ENCODE measurements around the gene TMTC2.

TMTC2 gene

GRCh38 chr12:82857911-82858533 lies 171.3 kb downstream of the TMTC2 start:
- DNase-seq (ENCODE audit: low read depth), result no peak
- H3K4me3 ChIP-seq (ENCODE audit: low read depth, low read length), result no peak overlapping the region
- no peak for TF ChIP-seq CTCF (IDR thresholded peaks at IDR 0.05; ENCODE audit: control insufficient read depth, extremely low read depth, insufficient read depth)

GRCh38 chr12:82858534-82858917 lies 171.8 kb downstream of the TMTC2 start:
- TF ChIP-seq CTCF (IDR thresholded peaks at IDR 0.05; ENCODE audit: control insufficient read depth, extremely low read depth, insufficient read depth), result no peak
- DNase-seq (ENCODE audit: low read depth), result no peak
- H3K4me3 ChIP-seq (ENCODE audit: low read depth, low read length), result no peak overlapping the region

- peak; percentile 2 for DNase-seq (ENCODE audit: low read depth)
- no peak overlapping the region for H3K4me3 ChIP-seq (ENCODE audit: low read depth, low read length)
- no peak for TF ChIP-seq CTCF (IDR thresholded peaks at IDR 0.05; ENCODE audit: control insufficient read depth, extremely low read depth, insufficient read depth)
Measured at GRCh38 chr12:82862069-82862841, 175.5 kb downstream of the TMTC2 start.

GRCh38 chr12:82862876-82863649 lies 176.4 kb downstream of the TMTC2 start:
- no peak overlapping the region for H3K4me3 ChIP-seq (ENCODE audit: low read depth, low read length)
- peak; percentile 27 for DNase-seq (ENCODE audit: low read depth)
- TF ChIP-seq CTCF (IDR thresholded peaks at IDR 0.05; ENCODE audit: control insufficient read depth, extremely low read depth, insufficient read depth), result no peak

GRCh38 chr12:82866227-82866775 lies 179.6 kb downstream of the TMTC2 start:
- H3K4me3 ChIP-seq (ENCODE audit: low read depth, low read length), result no peak overlapping the region
- no peak for TF ChIP-seq CTCF (IDR thresholded peaks at IDR 0.05; ENCODE audit: control insufficient read depth, extremely low read depth, insufficient read depth)
- no peak for DNase-seq (ENCODE audit: low read depth)

- DNase-seq (ENCODE audit: low read depth), result no peak
- no peak overlapping the region for H3K4me3 ChIP-seq (ENCODE audit: low read depth, low read length)
Measured at GRCh38 chr12:82866946-82867345, 180.2 kb downstream of the TMTC2 start.

More at GRCh38 chr12:82866946-82867345, 180.2 kb downstream of the TMTC2 start:
- no peak for TF ChIP-seq CTCF (IDR thresholded peaks at IDR 0.05; ENCODE audit: control insufficient read depth, extremely low read depth, insufficient read depth)
